RWPE2 (cell line): ENCODE data around the gene PHRF1.
A peak's percentile ranks its signal among the peaks of the same experiment; 100 is the strongest.

Source experiments
- ATAC-seq: fragments of 200-7000 bp; cut with Tn5 transposase; 3 replicates; pipeline ENCODE4 v1.9.1; 2021; ENCODE audit warnings: low read depth
- DNase-seq: peaks from one replicate; pipeline ENCODE4 v3.0.0-alpha.2; 2020; ENCODE audit warnings: low spot score
- H3K27ac ChIP-seq: fragments of 450-650 bp; 2 replicates; pipeline ENCODE4 v1.5.1; 2017; ENCODE audit warnings: mild to moderate bottlenecking; ENCODE audit not compliant: poor library complexity, severe bottlenecking
- H3K27me3 ChIP-seq: fragments of 250-450 bp; sonication (Bioruptor Pico); 2 replicates; pipeline ENCODE4 v1.5.1; 2021; ENCODE audit warnings: mild to moderate bottlenecking, moderate library complexity; ENCODE audit not compliant: insufficient read depth, poor library complexity, severe bottlenecking
- H3K36me3 ChIP-seq: fragments of 250-450 bp; sonication (Bioruptor Pico); 2 replicates; pipeline ENCODE4 v1.5.1; 2020; ENCODE audit warnings: low read depth, mild to moderate bottlenecking, moderate library complexity
- H3K4me1 ChIP-seq: fragments of 250-450 bp; sonication (Bioruptor Pico); 2 replicates; pipeline ENCODE4 v1.5.1; 2021; ENCODE audit warnings: mild to moderate bottlenecking, moderate library complexity; ENCODE audit not compliant: insufficient read depth, poor library complexity, severe bottlenecking
- H3K4me3 ChIP-seq: fragments of 250-450 bp; sonication (Bioruptor Pico); 2 replicates; pipeline ENCODE4 v1.5.1; 2021; ENCODE audit warnings: mild to moderate bottlenecking, moderate library complexity; ENCODE audit not compliant: severe bottlenecking
- H3K9me3 ChIP-seq: fragments of 250-450 bp; sonication (Bioruptor Pico); 2 replicates; pipeline ENCODE4 v1.5.1; 2021; ENCODE audit warnings: mild to moderate bottlenecking, moderate library complexity; ENCODE audit not compliant: severe bottlenecking
- CTCF ChIP-seq: fragments of 450-650 bp; IDR thresholded peaks from one replicate; pipeline ENCODE4 v1.5.1; 2017; ENCODE audit warnings: mild to moderate bottlenecking, moderate library complexity; ENCODE audit not compliant: poor library complexity, severe bottlenecking

PHRF1 gene

DNA sequence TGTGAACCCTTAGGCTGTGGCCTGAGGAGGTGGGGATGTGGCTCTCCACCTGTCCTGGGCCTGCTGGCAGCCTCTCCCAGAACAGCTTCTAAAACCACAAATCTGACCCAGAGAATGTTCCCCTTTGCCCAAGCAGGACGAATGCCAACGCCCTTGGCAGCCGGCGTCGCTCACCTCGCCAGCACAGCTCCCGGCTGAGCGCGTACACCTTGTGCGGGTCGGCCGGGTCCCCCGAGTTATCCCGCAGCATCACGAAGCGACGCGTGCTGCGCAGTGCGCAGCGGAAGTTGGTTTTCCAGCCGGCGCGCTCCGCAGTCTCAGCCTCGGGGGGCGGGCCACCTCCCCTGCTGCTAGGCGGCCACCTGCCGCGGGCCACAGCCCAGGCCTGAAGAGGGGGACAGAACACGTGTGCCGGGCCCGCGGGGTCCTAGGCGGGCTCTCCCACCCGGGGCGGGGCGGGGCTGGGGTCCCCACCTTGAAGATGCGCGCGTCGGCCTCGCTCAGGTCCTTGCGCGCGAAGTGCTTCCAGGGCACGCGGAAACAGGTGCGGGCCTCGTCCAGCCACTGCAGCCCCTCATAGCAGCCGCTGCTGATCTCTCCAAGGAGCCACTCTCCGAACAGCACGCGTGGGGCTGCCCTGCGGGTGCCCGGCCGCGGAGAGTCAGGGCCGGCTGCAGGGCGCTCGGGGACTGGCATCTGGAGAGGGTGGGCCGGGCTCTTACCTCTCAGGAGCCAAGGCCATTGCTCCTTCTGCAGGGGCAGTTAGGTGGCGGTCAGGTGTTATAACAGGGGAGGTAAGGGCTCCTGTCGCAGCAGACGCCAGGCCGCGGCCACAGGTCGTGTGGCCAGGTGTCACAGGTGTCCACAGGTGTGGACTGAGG lies 38.6 kb downstream of the PHRF1 start:
- H3K4me1 ChIP-seq = peaks cover 10% of the 10 kb centered on the region
- ATAC-seq = peak; percentile 12; the same call in 2 of the 3 replicates
- peak overlapping the region; percentile 76 for H3K4me3 ChIP-seq
- DNase-seq = no peak
- no peaks in the 10 kb centered on the region for H3K27me3 ChIP-seq
- H3K36me3 ChIP-seq = peaks cover 37% of the 10 kb centered on the region
- no peak for TF ChIP-seq CTCF
- peak overlapping the region; percentile 53 for H3K27ac ChIP-seq
- H3K9me3 ChIP-seq = no peaks in the 10 kb centered on the region

DNA sequence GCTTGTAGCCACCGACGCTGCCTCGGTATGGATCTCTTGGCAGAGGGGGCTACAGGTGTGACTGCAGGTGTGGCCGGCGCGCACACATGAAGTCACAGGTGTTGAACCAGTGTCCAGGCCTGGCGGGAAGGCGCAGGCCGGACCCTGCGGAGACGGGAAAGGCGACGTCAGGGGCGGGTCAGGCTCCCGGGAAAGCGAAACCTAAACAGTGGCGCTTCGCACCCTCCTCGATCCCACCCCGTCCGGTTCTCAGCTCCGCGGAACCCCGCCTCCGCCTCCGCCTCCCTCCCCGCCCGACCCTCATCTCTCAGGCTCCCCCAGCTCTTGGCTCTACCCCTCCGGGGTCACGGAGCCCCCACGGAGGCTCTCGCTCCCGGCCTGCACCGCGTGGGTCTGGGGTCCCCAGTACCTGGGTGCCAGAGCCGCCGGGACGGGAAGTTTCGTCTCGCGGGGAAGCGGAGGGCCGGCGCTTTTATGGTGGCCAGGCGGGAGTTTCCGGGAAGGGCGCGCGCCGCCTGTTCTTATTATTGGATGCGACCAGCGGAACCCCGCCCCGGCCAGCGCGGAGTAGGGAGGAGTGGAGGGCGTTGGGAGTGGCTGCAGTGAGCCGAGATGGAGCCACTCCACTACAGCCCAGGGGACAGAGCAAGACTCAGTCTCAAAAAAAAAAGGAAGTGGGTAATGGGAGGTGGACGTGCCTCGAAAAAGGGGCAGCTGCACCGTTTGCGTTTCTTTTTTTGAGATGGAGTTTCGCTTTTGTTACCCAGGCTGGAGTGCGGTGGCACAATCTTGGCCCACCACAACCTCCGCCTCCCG lies 39.4 kb downstream of the PHRF1 start, which contains the start of gene IRF7:
TSS of gene IRF7 (minus strand) at position 447 of the 816 bp plus-strand sequence. CDS start 586 bp downstream, outside the sequence.
- Histone ChIP-seq H3K27me3 (no peaks in the 10 kb centered on the region), H3K4me3 (peak within 1 kb of the TSS; percentile 76), H3K36me3 (peaks cover 28% of the 10 kb centered on the region), H3K4me1 (peaks cover 10% of the 10 kb centered on the region), H3K9me3 (no peaks in the 10 kb centered on the region), H3K27ac (peak within 1 kb of the TSS; percentile 53)
- ATAC-seq (peak; percentile 76), DNase-seq (peak; percentile 93)
- no peak for TF ChIP-seq CTCF

DNA sequence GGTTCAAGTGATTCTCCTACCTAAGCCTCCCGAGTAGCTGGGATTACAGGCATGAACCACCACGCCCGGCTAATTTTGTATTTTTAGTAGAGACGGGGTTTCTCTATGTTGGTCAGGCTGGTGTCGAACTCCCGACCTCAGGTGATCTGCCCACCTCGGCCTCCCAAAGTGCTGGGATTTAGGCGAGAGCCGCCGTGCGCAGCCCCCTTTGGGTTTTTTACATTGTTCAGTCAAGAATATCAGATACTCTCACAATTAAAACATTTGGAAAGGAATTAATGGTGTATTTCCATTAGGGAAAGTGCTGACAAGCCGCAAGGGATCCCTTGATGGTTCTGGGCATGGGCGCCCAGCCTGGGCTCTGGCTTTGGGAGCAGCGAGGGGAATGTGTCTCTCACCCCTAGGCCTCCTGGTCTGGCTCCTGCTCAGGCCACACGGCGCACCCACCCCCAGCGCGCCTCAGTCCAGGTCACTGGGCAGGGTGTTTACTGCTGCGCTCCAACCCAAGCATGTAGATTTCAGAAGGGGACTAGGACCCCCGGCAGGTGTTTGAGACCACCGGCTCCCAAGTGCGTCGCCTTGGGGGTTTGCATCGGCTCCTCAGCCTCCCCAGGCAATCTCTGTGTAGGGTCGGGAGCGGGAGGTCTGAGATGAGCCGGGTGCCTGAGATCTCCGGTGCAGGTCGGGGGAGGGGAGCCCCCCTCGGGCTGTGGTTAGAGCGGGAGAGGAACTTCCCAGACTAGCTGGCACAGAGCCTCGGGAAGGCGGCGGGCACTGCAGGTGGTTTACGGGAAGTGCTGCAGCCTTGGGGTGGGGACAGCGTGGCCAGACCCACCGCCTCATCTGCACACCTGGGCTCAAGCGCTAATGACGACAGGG lies 40.3 kb downstream of the PHRF1 start:
- H3K4me1 ChIP-seq = peaks cover 10% of the 10 kb centered on the region
- H3K4me3 ChIP-seq = peak overlapping the region; percentile 76
- ATAC-seq (no peak), DNase-seq (no peak)
- H3K27me3 ChIP-seq = no peaks in the 10 kb centered on the region
- H3K36me3 ChIP-seq = peaks cover 20% of the 10 kb centered on the region
- H3K27ac ChIP-seq = peak overlapping the region; percentile 53
- TF ChIP-seq CTCF = no peak
- H3K9me3 ChIP-seq = no peaks in the 10 kb centered on the region

- no peaks in the 10 kb centered on the region for H3K9me3 ChIP-seq
- peaks cover 10% of the 10 kb centered on the region for H3K4me1 ChIP-seq
- no peak overlapping the region for H3K4me3 ChIP-seq
- TF ChIP-seq CTCF = no peak
- no peak overlapping the region for H3K27ac ChIP-seq
- DNase-seq = no peak
- peaks cover 13% of the 10 kb centered on the region for H3K36me3 ChIP-seq
- H3K27me3 ChIP-seq = no peaks in the 10 kb centered on the region
- no peak for ATAC-seq
These were observed 41.1 kb downstream of the PHRF1 start for GRCh38 chr11:617199-617911.
